Astrocyte (in vitro differentiated cells and primary cell): ENCODE measurements around the gene TTF1.

ENCODE experiments used
- CTCF ChIP-seq: IDR thresholded peaks from 2 replicates; pipeline ENCODE4 v1.5.1; 2011; ENCODE audit warnings: low read depth, mild to moderate bottlenecking, inconsistent platforms, low read length, moderate library complexity; ENCODE audit not compliant: insufficient read depth
- EZH2 ChIP-seq: IDR thresholded peaks from 2 replicates; pipeline ENCODE4 v1.6.1; 2012; ENCODE audit warnings: mild to moderate bottlenecking, low read length, inconsistent platforms; ENCODE audit not compliant: insufficient read depth

DNA sequence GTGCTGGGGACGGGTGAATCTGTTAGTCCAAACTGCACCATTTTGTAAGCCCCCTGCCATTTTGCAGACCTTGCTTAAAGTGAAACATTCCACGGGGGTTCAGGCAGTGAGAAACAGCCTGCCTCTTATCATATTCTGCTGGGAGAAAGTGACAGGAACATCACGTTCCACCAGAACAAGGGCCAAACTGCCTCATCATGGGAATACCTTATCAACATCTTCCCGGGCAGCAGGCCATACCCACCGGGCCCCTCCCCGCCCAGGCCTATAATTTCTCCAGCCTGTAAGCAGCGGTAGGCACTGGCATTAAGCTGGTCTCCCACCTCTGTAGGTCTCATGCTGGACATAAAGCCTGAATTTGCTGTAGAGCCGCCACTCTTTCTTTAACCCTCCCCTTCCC is 1.9 kb upstream of the TTF1 start:
- TF ChIP-seq CTCF: no peak
- TF ChIP-seq EZH2: no peak
